GM19035 (cell line): ENCODE data around the gene CSTPP1.
"Not testable (repeated sequence)": the region's sequence is repeated elsewhere in the genome, so short reads cannot be mapped to it uniquely, and the experiment has no call there.

Experiments
- ATAC-seq: cut with Tn5 transposase; IDR thresholded peaks from one replicate; pipeline ENCODE4 v1.9.1; 2021; ENCODE audit not compliant: unreplicated experiment

CSTPP1 gene

DNA sequence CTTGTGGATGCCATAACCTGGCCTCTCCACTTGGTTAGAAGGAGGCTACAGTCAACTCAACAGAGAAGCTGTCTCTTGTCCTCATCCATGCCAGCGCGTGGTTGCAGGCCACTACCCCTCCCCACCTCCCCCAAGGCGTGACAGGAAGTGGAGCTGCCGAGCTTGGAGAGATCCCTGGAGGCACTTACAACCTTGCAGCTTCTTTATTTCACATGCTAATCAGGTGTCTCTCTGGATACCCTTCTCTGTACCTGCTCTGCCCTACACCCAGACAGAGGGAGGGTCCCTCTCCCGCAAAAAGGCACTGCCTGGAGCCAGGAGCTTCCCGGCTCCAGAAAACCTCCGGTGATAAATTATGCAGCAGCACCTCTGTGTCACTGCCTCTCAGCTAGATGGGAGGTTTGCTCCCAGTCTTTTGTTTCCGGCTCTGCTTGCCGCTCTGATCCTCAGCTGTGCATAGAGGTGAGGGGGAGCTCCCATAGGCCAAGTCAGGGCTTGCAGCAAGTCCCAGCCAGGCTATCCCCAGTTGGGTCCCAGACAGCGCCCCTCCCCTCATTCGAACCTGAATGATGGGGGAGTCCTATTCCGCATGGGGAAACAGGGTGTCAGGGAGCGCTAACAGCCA lies 23.9 kb upstream of the CSTPP1 start:
- ATAC-seq, result no peak

DNA sequence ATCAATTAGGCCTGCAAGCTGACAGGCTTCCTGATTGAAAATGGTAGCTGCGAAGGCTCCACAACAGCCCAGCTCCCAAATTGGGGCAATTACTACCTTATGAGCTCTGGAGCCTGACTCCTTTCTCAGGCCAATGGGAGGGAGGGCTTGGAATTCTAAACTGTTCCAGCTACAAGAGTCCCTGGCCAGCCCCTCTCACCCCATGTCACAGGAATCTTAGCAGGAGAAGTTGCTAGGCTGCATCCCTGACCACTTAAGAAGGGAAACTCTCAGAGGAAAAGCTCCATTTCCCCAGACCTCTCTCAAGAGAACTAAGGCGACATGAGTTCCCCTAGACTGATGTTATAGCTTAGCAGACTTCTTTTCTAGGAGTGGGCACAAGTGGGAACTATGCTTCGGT lies 23.1 kb upstream of the CSTPP1 start:
- ATAC-seq, result no peak

DNA sequence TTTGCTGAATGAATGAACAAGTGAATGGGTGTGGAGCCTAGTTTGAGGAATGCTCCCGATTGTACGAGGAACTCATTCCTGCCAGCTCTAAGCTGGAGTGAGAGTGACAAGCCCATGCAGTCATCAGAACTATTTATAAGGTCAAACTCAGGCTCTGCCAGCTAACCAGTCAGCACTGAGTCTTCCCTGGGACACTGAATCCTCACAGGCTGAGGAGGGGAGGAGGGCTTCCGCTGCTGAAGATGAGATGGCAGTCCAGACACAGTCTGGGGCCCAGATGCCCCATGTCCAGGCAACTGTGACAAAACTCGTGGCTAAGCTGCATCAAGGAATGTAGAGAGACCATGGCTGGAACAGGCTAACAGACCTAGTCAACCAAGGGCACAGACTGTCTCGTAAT lies 22.2 kb upstream of the CSTPP1 start:
- no peak for ATAC-seq

DNA sequence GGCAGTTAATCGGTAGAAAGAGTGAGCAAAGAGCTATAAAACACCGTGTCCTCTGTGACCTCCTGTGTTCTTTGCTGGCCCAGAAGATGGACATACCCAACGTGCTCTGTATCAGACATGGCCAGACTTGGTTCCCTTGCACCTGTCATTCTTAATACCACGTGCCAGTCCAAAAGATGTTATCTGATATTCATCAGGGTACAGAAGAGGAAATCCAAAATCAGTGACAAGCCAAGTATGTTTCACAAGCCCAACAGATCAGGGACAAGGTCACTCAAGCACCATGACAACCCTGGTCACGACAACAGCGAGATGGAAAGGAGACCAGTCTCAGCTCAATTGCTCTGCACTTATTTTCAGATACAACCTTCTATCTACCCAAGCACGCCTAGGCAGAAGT lies 21.7 kb upstream of the CSTPP1 start:
- no peak for ATAC-seq

DNA sequence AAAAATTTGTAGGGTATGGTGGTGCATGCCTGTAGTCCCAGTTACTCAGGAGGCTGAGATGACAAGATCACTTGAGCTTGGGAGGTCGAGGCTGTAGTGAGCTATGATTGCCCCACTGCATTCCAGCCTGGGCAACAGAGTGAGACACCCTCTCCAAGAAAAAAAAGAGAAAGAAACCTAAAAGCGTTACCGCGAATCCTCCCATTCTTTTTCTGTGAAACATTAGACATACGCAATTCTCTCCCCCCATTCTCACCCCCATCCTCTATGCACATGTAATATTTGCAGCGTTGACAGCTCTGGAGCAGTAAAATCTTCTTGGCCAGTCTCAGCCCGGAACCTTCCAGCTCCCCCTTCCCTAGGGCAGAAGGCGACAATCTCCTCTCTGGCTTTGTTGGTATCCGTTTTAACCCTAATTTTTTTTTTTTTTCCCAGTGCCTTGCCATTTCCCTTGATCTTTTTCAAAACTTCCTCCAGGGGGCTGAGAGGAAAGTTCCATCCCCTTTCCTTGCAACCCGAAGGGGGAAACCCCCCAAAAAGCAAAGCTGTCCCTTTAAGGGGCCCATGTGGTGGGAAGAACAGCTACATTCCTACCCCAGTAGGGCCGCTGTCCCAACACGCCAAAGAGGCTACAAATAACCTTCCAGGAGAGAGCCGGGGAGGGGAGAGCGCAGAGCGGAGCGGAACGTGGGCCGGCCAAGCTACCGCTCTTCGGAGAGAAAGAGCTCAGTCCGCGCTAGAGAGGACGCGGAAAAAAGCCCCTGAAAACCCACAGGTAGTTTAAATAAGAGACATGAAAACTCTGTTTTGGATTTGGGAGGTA lies 20.1 kb upstream of the CSTPP1 start:
- ATAC-seq, result no peak

DNA sequence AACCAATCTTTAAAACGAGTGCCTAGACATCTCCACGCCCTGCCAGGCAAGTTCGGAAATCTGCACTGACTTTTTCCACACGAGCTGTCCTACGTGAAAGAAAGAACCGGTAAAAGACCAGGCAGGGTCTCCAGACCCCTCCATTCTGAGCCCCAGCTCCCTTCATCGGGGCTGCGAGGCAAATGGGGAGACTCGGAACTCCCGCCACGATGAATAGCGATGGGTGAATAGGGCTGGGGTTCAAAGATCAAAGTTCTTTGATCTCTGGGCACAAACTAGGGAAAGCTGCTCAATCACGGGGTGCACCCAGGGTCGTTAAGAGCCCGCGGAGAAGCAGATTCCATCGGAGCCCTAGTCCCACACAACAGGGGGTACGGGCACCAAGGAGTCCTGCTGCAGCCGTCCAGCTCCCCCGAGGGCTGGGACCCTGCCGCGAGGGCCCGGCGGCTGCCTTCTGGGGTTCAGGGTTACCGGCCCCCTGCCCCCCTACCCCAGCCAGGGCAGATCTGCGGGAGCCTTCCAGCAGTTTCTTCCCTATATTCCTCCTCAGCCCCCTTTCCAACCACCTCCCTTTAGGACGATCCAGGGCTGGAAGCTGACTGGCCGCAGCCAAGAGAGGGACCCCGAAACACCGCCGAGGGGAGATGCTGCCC lies 19.3 kb upstream of the CSTPP1 start:
- no peak for ATAC-seq

DNA sequence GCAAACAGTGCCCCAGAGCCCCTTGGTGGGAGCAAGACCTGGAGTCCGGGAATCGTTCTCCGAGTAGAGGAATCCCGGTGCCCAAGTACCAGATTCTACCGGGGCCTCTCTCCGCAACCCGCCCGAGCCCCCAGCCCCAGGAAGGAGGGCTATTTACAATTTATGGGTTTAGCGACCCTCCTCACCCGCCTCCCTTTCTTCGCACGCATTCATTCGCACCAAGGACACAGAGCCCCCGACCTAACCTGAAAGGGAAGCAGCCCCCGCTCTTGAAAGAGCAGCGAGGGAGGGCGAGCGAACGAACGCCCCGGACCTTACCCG lies 18.8 kb upstream of the CSTPP1 start:
- ATAC-seq, result no peak

DNA sequence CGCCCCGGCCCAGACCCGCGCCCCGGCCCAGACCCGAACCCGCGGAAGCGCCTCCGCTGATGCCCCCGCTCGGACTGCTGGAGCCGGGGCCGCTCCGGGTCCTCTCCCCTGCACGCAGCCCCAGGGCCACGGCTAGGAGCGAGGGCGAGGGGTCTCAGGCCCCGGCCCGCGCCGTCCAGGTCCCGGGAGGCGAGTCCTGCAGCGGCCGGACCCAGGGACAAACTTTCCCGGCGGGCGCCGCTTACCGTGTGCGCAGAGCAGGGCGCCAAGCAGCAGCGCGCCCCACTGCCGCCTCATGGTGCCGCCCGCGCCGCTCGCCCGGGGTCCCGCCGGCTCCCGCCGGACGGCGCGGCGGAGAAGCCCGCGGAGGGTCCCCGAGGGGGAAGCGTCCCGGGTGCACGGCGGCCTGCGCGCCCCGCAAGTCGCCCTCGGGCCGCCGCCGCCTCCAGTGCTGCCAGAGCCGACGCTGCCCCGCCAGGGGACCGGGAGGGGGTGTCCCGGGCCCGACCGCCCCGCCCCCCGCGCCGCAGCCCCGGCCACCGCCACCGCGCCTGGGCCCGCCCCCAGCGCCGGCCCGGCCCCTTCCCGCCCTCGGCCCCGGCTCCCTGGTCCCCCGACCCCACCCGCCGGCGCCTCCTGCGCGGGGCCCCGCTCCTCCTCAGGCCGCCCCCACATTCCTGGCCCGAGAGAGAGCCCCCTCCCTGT lies 18.3 kb upstream of the CSTPP1 start, which contains the start of gene LRP4:
TSS of gene LRP4 (minus strand) at position 468 of the 705 bp plus-strand sequence. CDS start at position 297, 171 bp downstream.
- ATAC-seq, result no peak

DNA sequence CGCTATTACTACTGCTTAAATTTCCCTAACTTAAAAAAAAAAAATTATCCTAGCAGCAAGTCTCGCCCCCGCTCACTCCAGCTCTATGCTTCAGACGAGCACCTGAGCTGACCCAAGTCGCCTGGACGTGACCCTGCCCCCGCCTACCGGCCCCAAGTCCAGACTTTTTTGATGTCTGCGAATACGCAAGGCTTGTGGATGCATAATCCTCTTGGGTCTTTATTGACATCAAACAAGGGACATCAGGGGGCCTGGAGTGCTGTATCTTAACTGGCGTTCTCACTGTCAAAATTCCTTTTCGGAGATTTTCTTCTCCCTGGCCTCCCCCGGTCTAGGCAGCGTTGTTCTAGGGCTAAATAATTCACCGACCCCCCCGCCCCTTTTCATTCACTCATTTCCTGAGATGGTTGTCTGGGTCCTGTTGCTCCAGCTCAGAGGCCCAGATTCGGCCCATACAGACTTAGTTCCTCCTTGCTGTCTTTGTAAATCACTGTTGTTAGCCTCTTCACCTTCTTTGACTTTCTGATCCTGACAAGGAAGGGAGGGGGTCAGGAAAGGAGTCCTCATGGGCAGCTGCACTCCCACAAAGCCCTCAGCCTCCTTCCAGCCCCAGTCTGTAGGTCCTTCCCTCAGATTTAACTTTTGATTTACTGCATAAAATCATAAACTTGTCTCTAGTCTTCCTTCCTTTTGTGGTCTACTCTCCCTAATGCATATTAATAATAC lies 17.6 kb upstream of the CSTPP1 start:
- no peak for ATAC-seq

DNA sequence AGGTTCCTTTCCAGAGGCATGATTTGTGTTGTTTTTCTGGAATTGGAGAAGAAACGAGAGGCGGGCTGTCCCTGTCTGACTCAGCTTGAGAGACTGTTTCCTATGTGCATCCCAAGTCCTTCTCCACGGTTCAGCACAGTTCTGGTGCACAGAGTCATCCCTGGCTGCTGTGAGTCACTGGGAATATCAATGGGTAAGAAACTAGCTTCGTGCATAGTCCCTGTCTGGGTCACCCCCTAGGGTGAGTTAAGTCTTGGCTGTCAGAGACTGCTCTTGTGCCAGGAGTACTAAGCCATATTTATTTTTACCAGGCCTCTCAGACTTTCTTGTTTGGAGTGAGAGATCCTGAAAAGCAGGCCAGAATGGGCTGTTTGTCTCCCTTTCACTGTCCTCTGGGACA lies 15.8 kb upstream of the CSTPP1 start:
- no peak for ATAC-seq

DNA sequence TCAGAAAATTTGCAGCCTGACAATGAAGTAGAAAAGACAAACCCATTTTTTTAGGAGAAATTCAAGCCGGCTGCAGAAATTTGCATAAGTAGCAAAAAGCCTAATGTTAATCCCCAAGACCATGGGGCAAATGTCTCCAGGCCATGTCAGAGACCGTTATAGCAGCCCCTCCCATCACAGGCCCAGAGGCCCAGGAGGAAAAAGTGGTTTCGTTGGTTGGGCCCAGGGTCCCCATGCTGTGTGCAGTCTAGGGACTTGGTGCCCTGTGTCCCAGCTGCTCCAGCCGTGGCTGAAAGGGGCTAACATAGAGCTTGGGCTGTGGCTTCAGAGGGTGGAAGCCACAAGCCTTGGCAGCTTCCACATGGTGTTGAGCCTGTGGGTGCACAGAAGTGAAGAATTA lies 8.6 kb upstream of the CSTPP1 start:
- ATAC-seq, result not testable (repeated sequence)

DNA sequence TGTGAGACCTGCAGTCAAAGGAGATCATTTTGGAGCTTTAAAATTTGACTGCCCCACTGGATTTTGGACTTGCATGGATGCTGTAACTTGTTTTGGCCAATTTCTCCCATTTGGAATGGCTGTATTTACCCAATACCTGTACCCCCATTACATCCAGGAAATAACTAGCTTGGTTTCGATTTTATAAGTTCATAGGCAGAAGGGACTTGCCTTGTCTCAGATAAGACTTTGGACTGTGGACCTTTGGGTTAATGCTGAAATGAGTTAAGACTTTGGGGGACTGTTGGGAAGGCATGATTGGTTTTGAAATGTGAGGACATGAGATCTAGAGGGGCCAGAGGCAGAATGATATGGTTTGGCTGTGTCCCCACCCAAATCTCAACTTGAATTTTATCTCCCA lies 7.9 kb upstream of the CSTPP1 start:
- ATAC-seq, result not testable (repeated sequence)

DNA sequence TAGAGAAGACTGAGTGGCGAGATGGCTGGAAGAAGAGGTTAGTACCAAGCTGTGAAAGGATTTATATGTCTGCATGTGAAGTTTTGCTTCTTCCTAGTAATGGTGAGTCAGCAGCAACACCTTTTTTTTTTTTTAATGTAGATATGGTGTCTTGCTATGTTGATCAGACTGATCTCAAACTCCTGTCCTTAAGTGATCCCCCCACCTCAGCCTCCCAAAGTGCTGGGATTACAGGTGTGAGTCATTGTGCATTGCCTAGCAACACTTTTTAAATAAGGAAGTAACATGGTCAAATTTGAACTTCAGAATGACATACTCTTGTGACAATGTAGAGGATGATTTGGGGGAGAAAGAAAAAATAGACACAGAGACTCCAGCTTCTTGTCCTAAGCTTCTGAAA lies 6.5 kb upstream of the CSTPP1 start:
- no peak for ATAC-seq

DNA sequence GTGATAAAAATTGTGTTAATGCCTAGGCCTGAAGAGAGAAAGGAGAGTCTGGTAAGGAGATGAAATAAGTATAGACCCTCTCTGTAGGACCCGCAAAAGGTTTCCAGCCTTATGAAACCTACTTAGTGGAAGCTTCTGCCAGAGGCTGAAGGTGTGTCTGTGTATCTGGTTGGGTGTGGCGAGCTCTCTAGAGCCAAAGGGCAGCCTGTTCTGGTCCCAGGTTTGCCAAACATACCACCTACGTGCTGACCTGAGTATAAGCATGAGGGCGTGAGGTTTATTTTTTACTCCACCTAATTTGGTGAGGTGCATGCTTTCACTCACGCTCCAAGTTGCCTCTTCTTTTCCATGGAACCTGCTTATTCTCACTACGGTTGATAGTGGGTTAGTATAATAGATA lies 5.6 kb downstream of the CSTPP1 start:
- ATAC-seq, result no peak

DNA sequence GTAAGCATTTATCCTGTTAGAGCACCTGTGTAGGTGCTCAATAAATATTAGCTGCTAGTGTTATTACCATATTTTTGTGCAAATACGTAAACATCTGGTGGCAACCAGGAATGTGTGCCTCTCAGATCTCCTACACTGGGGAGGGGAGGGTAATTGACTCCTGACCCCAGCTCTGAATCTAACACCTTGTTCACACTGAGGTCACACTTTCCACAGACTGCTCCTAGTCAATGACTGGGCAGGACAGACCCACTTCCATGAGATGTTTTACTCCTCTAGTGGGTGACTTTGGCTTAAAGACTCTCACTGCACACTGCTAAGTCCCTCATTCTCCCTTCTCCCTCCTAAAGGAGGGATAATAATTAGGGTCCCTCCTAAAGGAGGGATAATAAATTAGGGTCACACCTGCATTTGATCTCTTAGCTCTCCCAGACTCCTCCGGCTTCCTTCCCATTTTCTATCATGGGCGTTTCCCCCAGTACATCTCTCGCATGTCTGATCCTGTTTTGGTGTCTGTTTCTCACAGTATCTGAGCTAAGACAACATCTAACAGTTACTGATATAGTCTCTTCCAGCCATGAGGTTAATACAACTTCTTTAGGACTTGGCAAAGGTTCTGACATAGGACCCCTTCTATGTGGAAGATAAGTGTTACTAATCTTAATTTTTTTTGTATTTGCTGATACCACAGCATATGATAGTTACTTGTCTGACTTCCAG lies 8.0 kb downstream of the CSTPP1 start:
- ATAC-seq, result no peak

DNA sequence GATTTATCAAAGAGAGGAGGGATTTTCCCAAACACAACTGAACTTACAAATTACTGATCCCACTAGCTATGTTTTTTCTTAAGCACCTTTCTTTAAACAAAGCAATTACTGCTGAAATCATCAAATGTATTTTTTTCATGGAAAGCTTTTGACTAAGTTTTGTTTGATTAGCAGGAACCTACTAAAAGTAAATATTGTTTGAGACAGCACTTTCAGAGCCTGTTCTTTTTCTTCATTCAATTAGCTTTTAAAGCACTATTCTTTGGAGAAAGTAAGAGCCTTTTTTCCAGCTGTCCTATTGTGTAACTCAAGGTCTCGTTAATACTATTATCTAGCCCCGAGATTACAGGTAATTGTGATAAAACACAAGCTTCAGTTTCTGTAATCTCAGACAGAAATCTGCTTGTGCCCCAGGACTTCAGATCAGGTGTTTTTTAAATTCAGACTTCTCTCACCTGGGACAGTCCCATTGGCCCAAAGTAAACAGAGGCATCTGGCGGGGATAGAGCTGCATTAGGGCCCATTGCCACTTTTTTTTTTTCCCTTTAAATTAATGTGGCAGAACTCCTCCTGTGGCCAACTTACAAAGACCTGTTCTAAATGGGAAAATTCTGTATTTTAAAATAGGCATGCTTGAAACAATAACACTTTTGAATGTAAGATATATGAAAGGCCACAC lies 11.0 kb downstream of the CSTPP1 start:
- no peak for ATAC-seq

DNA sequence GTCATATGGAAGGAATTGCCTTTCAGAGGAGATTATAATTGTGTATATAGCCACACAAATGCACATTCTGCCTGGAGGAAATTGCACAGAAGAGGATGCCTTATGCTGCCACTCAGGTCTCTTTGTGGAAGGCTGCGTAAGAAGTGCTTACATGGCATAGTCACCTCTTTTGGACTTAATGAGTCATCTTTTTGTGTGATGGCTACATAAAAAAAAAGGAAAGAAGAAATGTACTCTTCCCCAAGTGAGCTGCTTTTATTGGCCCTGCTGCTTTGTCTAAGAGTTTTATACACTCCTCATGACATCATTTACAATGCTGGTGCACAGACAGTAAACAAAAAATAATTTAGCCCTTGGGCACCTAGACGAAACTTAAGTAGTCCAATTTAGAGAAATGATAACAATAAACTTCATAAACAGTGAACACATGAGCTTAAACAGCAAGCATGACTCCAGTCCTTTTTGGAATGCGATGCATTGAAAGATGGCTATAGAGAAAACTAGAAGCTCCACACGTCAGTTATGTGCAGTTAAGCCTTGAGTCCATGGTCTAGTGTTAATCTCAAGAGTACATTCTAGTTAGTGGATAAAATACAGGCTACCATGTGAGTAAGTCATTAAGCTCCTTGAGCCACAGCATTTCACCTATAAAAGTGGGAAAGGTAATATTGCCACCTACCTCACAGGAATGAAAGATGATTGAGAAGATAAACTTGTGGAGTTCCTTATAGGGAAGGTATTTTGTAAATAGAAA lies 12.0 kb downstream of the CSTPP1 start:
- ATAC-seq, result no peak

DNA sequence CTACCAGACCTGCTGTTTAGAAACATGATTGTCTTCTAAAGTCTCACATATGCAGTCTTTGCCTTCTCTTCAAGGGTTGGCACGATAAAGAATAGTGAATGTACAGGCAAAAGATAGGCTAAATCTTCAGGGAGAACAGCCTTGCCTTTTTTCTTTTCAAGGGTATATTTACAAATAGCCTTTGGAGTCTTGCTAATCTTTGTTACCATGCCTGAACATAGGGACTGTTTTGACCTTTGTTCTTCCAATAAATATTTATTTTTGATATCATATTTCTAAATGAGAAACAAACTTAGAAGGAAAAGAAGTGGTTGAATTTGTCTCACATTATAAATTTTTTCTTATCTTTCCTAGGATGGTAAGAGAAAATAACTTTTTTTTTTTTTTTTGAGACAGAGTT lies 12.7 kb downstream of the CSTPP1 start:
- no peak for ATAC-seq

DNA sequence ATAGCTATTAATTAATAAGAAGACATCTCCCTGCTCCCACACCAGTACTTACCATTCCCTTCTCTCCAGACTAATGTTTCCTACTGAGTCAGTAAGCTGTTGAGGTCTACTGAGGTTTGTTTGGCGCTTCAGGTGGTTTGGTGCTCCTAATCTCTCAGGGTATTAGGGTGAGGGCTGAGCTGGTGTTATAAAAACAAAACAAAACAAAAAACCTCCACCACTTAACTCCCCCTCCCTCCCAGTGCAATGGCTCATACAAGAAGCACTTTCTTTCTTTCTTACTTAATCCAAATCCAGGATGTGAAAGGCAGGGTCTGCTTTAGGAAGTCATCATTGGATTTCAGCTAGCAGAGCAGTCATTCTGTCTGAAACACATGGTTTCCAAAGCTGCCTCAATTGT lies 15.3 kb downstream of the CSTPP1 start:
- ATAC-seq, result no peak
